Psoas muscle (tissue), 8 donors: ENCODE results near the gene KXD1. TPM values are rescaled to one million over a fixed set of nuclear protein-coding genes. Genes with fewer than 3 reads are reported as not detected.

Source experiments
- ATAC-seq, 4 donors: fragments of 200-7000 bp; cut with Tn5 transposase; one replicate each; pipeline ENCODE4 v1.9.1; 2020; ENCODE audit warnings: moderate library complexity in 3 of 4, mild to moderate bottlenecking in 2 of 4
- DNase-seq, 2 donors: peaks; one replicate each; pipeline ENCODE4 v3.0.0-alpha.2; 2020
- H3K27ac ChIP-seq: fragments of 200-600 bp; one replicate; pipeline ENCODE4 v1.8.0; 2022
- H3K27me3 ChIP-seq, 3 donors: fragments of 200-600 bp in 1 of 3; one replicate each; pipeline versions ENCODE4 v1.6.1 to v1.8.0; 2013 to 2022; ENCODE audit warnings: low read length in 2 of 3, mild to moderate bottlenecking in 2 of 3, moderate library complexity in 1 of 3; ENCODE audit not compliant: insufficient read depth in 3 of 3
- H3K36me3 ChIP-seq, 2 donors: fragments of 200-600 bp in 1 of 2; one replicate each; pipeline versions ENCODE4 v1.6.1 to v1.8.0; 2013 to 2022; ENCODE audit warnings: low read depth in 1 of 2, mild to moderate bottlenecking in 1 of 2, moderate library complexity in 1 of 2; ENCODE audit not compliant: insufficient read depth in 1 of 2
- H3K4me1 ChIP-seq: fragments of 200-600 bp; one replicate; pipeline ENCODE4 v1.8.0; 2022
- H3K4me3 ChIP-seq: fragments of 200-600 bp; one replicate; pipeline ENCODE4 v1.8.0; 2022; ENCODE audit warnings: mild to moderate bottlenecking
- H3K9me3 ChIP-seq: fragments of 200-600 bp; one replicate; pipeline ENCODE4 v1.8.0; 2022
- WGBS, 3 donors: extraction: QIAGEN DNeasy Blood & Tissue Kit; methylation state at CpG; one replicate each; pipeline versions ENCODE4 v1.1.6 to v1.1.7; 2013; 5-methylcytosine and 5-hydroxymethylcytosine counted together
- intact Hi-C, 2 donors: fragments of 100-400 bp; cut with DNase I; formaldehyde crosslinking; loops; one replicate each; pipeline versions ENCODE4 v1.11.0 to v1.14.2; 2022
- polyA plus RNA-seq, 3 donors: library from polyadenylated mRNA; stranded (reverse); fragments of 200-250 nt; gene quantifications; one replicate each; pipeline ENCODE4 v1.2.3, GENCODE V29; 2013
- total RNA-seq, 4 donors: library from RNA; stranded (reverse); fragmentation: NEBNext Ultra II Directional in 2 of 4; extraction: Animal tissue kit (Norgen Biotek cat#: 25700) in 2 of 4; gene quantifications; one replicate each; pipeline versions ENCODE4 v1.2.1 to v1.2.4, GENCODE V29; 2021 to 2023
- TF ChIP-seq, protein P1 (sequence below): fragments of 200-600 bp; IDR thresholded peaks from one replicate; pipeline ENCODE4 v1.8.0; 2022; ENCODE audit warnings: antibody characterized with exemption
- donor health status: healthy with polysubstance abuse.
- donor health status: DM: no; HTN: no; CAD: no; lungs with moderate emphysema.
- donor health status: Bipolar disorder and iron deficiency.
- donor health status: healthy.
- donor health status: DM: yes; HTN: yes; CAD: no.
- donor health status: DM: no; HTN: no; CAD: no.
- donor health status: DM: no; HTN: no; CAD: no.
- donor health status: DM: yes; HTN: yes; CAD: no.

Gene KXD1
- total and polyA plus RNA-seq, 7 donors, result 38.9 to 144 (median 76.5) TPM

DNA sequence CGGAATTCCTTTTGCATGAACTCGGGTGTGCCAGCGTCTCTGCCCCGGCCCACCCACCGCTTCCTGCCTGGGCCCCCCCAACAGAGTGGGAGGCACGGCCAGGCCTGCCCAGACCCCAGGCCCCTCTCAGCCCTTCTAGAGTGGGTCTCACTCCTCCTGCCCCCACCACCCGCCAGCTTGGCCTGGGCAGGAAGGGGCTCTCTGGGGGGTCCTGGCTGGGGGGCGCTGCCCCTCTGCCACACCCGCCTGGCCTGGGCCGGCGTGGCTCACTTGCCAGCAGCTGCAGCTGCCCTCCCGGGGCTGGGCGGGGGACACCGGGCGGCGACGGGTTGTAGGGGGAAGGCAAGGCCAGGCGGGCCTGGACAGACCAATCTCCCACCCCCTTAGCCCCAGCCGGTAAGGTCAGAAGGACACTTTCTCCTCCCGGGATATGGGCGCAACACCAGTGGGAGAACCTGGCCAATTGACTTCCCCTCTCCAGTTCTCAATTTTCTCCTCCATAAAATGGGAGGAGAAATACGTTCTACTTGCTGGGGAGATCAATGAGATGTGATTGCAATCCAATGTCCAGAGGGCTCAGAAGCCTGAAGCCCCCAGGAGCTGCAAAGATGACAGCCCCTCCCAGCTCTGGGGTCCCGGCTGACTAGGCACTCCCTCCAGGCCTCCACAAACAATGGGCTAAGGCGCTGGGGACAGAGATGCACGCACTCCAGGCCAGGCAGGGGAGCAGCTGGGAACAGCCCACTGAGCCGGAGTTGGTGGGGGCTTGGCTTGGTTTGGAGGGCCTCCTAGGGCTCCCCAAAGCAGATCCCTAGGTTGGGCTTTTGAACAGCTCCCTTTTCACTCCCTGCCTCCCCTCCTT is 46.5 kb downstream of the KXD1 start:
- no peak for DNase-seq
- TF ChIP-seq, protein P1, sequence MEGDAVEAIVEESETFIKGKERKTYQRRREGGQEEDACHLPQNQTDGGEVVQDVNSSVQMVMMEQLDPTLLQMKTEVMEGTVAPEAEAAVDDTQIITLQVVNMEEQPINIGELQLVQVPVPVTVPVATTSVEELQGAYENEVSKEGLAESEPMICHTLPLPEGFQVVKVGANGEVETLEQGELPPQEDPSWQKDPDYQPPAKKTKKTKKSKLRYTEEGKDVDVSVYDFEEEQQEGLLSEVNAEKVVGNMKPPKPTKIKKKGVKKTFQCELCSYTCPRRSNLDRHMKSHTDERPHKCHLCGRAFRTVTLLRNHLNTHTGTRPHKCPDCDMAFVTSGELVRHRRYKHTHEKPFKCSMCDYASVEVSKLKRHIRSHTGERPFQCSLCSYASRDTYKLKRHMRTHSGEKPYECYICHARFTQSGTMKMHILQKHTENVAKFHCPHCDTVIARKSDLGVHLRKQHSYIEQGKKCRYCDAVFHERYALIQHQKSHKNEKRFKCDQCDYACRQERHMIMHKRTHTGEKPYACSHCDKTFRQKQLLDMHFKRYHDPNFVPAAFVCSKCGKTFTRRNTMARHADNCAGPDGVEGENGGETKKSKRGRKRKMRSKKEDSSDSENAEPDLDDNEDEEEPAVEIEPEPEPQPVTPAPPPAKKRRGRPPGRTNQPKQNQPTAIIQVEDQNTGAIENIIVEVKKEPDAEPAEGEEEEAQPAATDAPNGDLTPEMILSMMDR, result no peak
- ATAC-seq, result peak in 1 of 4 donors; percentile 27
- 25 to 31% (median 27%) methylated on average over 22 to 26 of the region's 26 CpGs for WGBS, 3 donors
- Histone ChIP-seq H3K27me3 (peaks cover 0 to 63% (median 28%) of the 10 kb centered on the region in 3 donors), H3K36me3 (no peaks in the 10 kb centered on the region), H3K9me3 (no peaks in the 10 kb centered on the region), H3K4me3 (no peak overlapping the region), H3K27ac (no peak overlapping the region), H3K4me1 (peaks cover 10% of the 10 kb centered on the region)
- intact Hi-C loops, result no loop called here

DNA sequence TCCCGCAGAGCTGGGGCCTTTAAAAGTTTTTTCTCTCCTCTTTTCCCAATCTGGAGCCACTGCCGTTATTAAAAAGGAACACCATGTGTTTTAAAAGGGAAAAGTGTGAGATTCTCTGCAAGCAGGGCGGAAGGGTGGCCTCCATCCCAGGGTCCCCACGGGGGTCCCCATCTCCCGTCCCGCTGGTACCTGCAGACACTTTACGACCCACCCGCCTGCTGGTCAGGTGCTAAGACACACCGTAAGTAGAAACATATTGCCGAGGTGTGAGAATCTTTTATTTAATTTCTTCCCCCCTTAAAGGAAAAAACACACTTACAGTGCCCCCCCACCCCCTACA is 47.1 kb downstream of the KXD1 start:
- no peak overlapping the region for H3K27ac ChIP-seq
- no peaks in the 10 kb centered on the region for H3K9me3 ChIP-seq
- H3K36me3 ChIP-seq, result no peaks in the 10 kb centered on the region
- H3K4me1 ChIP-seq, result peaks cover 10% of the 10 kb centered on the region
- peaks cover 0 to 66% (median 26%) of the 10 kb centered on the region in 3 donors for H3K27me3 ChIP-seq
- H3K4me3 ChIP-seq, result no peak overlapping the region
- intact Hi-C loops, result no loop called here
- WGBS, 3 donors, result 51 to 62% (median 58%) methylated on average over 10 of the region's 10 CpGs
- ATAC-seq, result no peak
- DNase-seq, result no peak
- TF ChIP-seq, protein P1, result no peak

DNA sequence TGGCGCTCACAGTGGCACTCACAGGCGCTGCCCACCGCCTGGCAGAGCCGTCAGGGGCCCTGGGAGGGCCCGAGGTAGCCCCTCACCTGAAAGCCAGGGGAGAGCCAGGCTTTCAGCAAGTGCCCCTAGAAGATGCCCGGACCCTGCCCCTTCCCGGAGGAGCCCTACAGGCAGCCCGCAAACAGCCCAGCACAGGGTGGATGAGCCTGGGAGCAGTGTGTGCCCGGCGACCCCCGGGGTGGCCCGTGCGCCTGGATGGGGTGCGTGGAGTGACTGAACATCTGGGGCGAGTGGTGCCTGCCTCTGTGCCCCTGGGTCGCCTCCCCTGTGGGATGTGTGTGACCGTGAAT is 47.5 kb downstream of the KXD1 start:
- peak in 1 of 4 donors; percentile 6 for ATAC-seq
- Histone ChIP-seq H3K27ac (no peak overlapping the region), H3K4me3 (peak overlapping the region; percentile 50), H3K27me3 (peaks cover 0 to 68% (median 26%) of the 10 kb centered on the region in 3 donors), H3K36me3 (no peaks in the 10 kb centered on the region), H3K4me1 (peaks cover 10% of the 10 kb centered on the region), H3K9me3 (no peaks in the 10 kb centered on the region)
- intact Hi-C loops, result no loop called here
- 44 to 53% (median 47%) methylated on average over 15 to 17 of the region's 17 CpGs for WGBS, 3 donors
- DNase-seq, result no peak
- TF ChIP-seq, protein P1, result no peak

DNA sequence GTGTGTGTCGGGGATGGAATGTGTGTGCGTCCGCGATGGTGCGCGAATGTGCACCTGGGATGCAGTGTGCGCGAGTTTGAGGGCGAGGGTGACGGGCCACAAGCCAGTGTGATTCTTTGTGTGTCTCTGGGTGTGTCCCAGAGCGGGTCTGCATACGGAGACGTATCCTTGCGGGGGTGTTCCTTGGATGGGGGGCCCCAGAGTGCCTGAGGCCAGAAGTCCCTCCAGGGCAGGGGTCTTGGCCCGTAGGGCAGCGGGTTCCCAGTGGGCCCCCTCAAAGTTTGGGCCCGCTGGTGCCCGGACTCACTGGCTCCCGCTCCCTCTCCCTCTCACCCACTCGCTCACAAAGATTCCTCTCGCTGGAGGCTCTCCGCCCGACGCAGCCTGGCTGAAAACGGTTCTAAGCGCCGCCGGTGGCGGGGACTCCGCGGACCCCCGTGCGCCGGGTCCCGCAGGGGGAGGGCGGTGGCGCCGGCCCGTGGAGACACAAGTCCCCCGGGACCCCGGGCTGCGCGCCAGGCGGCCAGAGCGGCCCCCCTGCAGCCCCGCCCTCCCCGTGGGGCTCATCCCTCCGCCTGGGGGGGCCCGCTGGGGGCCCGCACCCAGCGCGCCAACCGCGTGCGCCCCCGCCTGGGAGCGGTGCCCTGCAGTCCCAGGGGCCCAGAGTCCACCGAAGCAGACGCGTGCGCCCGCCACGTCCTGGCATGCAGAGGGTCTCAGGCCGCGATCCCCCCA is 48.0 kb downstream of the KXD1 start:
- TF ChIP-seq, protein P1, result no peak
- intact Hi-C loops, result no loop called here
- DNase-seq, result no peak
- peaks cover 10% of the 10 kb centered on the region for H3K4me1 ChIP-seq
- no peaks in the 10 kb centered on the region for H3K36me3 ChIP-seq
- H3K27me3 ChIP-seq, result peaks cover 0 to 70% (median 29%) of the 10 kb centered on the region in 3 donors
- no peaks in the 10 kb centered on the region for H3K9me3 ChIP-seq
- 9 to 14% (median 12%) methylated on average over 42 to 65 of the region's 65 CpGs for WGBS, 3 donors
- H3K4me3 ChIP-seq, result peak overlapping the region; percentile 50
- no peak overlapping the region for H3K27ac ChIP-seq
- peak in 2 of 4 donors; percentile 6 to 17 for ATAC-seq
